Naive thymus-derived CD8-positive, alpha-beta T cell (primary cell): ENCODE results near the gene COL4A4. TPM values are rescaled to one million over a fixed set of nuclear protein-coding genes. Genes with fewer than 3 reads are reported as not detected.

Experiments
- ATAC-seq, 2 donors: fragments of 150-1000 bp; cut with Tn5 transposase in 1 of 2; sonication (Bioruptor Pico), chemical (Tn5 transposase) in 1 of 2; 1 replicate in 1 of 2; 2 replicates in 1 of 2; pipeline ENCODE4 v1.10.0; 2021; ENCODE audit warnings: mild to moderate bottlenecking in 2 of 2, moderate library complexity in 2 of 2
- POLR2A ChIA-PET: fragments of 350-600 bp; sonication (Branson Sonifier 250); formaldehyde crosslinking; loops from one replicate; lab custom pipeline; 2021; ENCODE audit warnings: antibody characterized with exemption; lab: Charles Lee
- DNase-seq, 10 donors: peaks; one replicate each; pipeline versions ENCODE4 v3.0.0 to v3.0.0-alpha.2; 2020 to 2022
- H3K27ac Mint-ChIP-seq, 10 donors: one replicate each; pipeline ENCODE4 v1.8.0; 2020 to 2022; ENCODE audit warnings: mild to moderate bottlenecking in 10 of 10, mixed read lengths in 10 of 10, moderate library complexity in 4 of 10, inconsistent platforms in 1 of 10
- H3K27me3 Mint-ChIP-seq, 5 donors: one replicate each; pipeline ENCODE4 v1.8.0; 2021 to 2022; ENCODE audit warnings: mixed read lengths in 5 of 5
- H3K36me3 Mint-ChIP-seq, 3 donors: one replicate each; pipeline ENCODE4 v1.8.0; 2020 to 2022; ENCODE audit warnings: mixed read lengths in 3 of 3, mild to moderate bottlenecking in 2 of 3, inconsistent platforms in 1 of 3
- H3K4me1 Mint-ChIP-seq, 4 donors: one replicate each; pipeline ENCODE4 v1.8.0; 2021 to 2022; ENCODE audit warnings: mixed read lengths in 4 of 4
- H3K4me3 Mint-ChIP-seq, 10 donors: one replicate each; pipeline ENCODE4 v1.8.0; 2020 to 2022; ENCODE audit warnings: mild to moderate bottlenecking in 10 of 10, mixed read lengths in 10 of 10, moderate library complexity in 6 of 10, inconsistent platforms in 1 of 10
- H3K9me3 Mint-ChIP-seq, 9 donors: one replicate each; pipeline ENCODE4 v1.8.0; 2020 to 2022; ENCODE audit warnings: mixed read lengths in 9 of 9, mild to moderate bottlenecking in 3 of 9, inconsistent platforms in 1 of 9, moderate library complexity in 1 of 9
- polyA plus RNA-seq, 3 donors: library from polyadenylated mRNA; unstranded; fragments of 300-500 nt; fragmentation: Illumina TruSeq; gene quantifications; one replicate each; pipeline ENCODE4 v1.2.3, GENCODE V29; 2021
- total RNA-seq, 8 experiments: library from RNA in 2 of 8; stranded (reverse) in 2 of 8; gene quantifications; one replicate each; pipeline ENCODE4 v1.2.3 and lab custom pipeline; 2021 to 2026

Gene COL4A4
- total and polyA plus RNA-seq, 5 experiments from 2014 or later, result 0.02 to 0.16 (median 0.05) TPM

DNA sequence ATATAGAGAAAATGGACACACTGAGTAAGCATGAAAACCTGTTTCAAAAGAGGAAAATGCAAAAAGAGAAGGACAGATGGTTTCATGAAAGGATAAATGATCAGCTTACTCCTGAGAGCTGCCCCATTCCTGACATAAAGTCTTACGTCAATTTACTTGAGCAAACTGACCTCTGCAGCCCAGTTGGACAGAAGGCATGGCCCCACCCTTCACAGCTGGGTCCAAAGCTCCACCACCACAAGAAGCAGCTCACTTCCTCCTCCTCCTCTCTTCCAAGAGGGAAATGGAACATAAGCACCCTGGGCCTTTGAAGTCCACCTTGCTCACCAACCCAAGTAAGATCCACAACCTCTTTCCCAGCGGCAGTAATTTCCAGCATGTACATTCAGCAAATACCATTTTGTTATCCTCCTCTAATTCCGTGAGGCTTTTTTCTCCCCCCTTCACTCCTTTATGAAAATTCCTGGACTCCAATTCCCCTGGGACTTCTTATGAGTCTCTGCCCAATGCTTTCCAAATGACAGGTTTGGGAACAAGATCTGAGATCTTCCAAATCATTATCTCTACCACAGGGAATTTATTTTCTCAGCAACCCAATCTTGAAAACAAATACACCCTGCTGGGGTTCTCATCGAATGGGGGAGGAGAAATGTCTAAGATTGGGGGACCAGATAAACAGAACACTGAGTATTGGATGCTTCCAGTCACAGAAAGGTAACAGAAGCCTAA is 10.1 kb downstream of the COL4A4 start:
- POLR2A ChIA-PET, result no interaction called here
- Mint-ChIP-seq H3K4me3 (no peak overlapping the region), H3K27me3 (peaks cover 13 to 63% (median 31%) of the 10 kb centered on the region in 5 donors), H3K4me1 (no peaks in the 10 kb centered on the region), H3K9me3 (peaks cover 0 to 15% (median 5%) of the 10 kb centered on the region in 9 donors), H3K27ac (no peak overlapping the region), H3K36me3 (peaks cover 0 to 1% (median 0%) of the 10 kb centered on the region in 3 donors)
- no peak for ATAC-seq
- DNase-seq, result no peak

GRCh38 chr2:227153307-227153706 is 10.7 kb downstream of the COL4A4 start:
- POLR2A ChIA-PET, result no interaction called here
- ATAC-seq (no peak), DNase-seq (no peak)
- H3K27me3 Mint-ChIP-seq, result peaks cover 13 to 60% (median 31%) of the 10 kb centered on the region in 5 donors
- H3K36me3 Mint-ChIP-seq, result no peaks in the 10 kb centered on the region
- peaks cover 0 to 13% (median 4%) of the 10 kb centered on the region in 9 donors for H3K9me3 Mint-ChIP-seq
- H3K4me3 Mint-ChIP-seq, result no peak overlapping the region
- no peaks in the 10 kb centered on the region for H3K4me1 Mint-ChIP-seq
- H3K27ac Mint-ChIP-seq, result peak overlapping the region in 1 of 10 donors; percentile 37

DNA sequence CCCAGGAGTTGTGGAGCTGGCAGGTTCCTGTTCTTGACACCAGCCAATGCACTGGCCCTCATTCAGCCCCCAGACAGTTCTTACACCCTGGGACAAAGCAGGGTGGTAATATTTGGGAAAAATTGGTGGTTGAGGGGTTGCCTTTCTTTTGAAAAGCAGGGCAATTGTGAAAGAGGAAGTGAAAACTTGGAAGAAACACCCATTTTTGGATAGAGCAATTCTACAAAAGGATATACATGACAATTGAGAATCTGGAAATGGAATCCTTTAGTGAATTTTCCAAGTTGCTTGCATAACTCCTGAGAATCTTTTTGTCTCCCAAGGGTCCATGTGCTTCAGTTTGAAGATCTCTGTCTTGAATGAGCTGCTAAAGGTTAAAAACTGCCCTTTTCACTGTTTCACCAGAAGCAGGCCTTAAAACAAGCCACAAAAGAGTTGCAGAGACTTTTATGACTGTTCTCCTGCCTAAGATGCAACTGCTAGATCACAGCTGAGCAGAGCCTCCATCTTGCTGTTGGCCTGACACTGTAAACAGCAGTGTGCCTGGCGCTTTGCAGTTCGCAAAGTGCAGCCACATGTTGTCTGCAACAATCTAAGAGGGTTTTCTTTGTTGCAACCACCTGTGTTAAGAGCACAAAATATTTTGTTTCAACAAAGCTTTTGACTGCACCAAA is 11.8 kb downstream of the COL4A4 start:
- Mint-ChIP-seq H3K4me1 (no peaks in the 10 kb centered on the region), H3K4me3 (no peak overlapping the region), H3K27me3 (peaks cover 16 to 58% (median 31%) of the 10 kb centered on the region in 5 donors), H3K36me3 (peaks cover 0 to 3% (median 0%) of the 10 kb centered on the region in 3 donors), H3K9me3 (peaks cover 0 to 14% (median 4%) of the 10 kb centered on the region in 9 donors), H3K27ac (no peak overlapping the region)
- ATAC-seq, result no peak
- no peak for DNase-seq
- POLR2A ChIA-PET, result no interaction called here

DNA sequence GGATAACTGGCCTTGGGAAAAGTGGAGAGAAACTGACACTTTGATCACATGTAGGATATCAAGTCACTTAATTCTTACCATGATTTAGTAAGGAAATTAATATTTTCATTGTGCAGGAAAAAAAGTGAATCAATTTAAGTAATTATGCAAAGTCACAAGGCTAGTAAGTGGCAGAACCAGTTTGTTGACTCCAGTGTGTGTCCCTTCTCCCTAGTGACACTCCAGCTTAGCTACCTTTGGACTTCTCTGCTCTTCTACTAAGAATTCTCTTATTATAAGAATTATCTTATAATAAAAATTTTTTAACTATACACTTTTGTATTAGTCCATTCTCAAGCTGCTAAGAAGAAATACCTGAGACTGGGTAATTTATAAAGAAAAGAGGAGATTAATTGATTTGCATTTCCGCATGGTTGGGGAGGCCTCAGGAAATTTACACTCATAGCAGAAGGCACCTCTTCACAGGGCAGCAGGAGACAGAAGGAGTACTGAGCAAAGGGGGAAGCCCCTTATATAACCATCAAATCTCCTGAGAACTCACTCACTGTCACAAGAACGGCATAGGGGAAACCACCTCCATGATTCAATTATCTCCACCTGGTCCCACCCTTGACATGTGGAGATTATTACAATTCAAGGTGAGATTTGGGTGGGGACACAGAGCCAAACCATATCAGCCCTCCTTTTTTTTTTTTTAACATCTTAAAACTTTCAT is 13.6 kb downstream of the COL4A4 start:
- POLR2A ChIA-PET, result no interaction called here
- peaks cover 15 to 50% (median 31%) of the 10 kb centered on the region in 5 donors for H3K27me3 Mint-ChIP-seq
- no peaks in the 10 kb centered on the region for H3K4me1 Mint-ChIP-seq
- H3K4me3 Mint-ChIP-seq, result no peak overlapping the region
- no peak for ATAC-seq
- H3K36me3 Mint-ChIP-seq, result peaks cover 0 to 3% (median 0%) of the 10 kb centered on the region in 3 donors
- peaks cover 0 to 17% (median 4%) of the 10 kb centered on the region in 9 donors for H3K9me3 Mint-ChIP-seq
- no peak overlapping the region for H3K27ac Mint-ChIP-seq
- no peak for DNase-seq

GRCh38 chr2:227148106-227148505 is 15.9 kb downstream of the COL4A4 start:
- DNase-seq (no peak), ATAC-seq (no peak)
- Mint-ChIP-seq H3K27me3 (peaks cover 9 to 28% (median 15%) of the 10 kb centered on the region in 5 donors), H3K27ac (no peak overlapping the region), H3K9me3 (peaks cover 0 to 14% (median 4%) of the 10 kb centered on the region in 9 donors), H3K4me1 (no peaks in the 10 kb centered on the region), H3K36me3 (peaks cover 0 to 3% (median 0%) of the 10 kb centered on the region in 3 donors), H3K4me3 (no peak overlapping the region)
- POLR2A ChIA-PET, result no interaction called here

DNA sequence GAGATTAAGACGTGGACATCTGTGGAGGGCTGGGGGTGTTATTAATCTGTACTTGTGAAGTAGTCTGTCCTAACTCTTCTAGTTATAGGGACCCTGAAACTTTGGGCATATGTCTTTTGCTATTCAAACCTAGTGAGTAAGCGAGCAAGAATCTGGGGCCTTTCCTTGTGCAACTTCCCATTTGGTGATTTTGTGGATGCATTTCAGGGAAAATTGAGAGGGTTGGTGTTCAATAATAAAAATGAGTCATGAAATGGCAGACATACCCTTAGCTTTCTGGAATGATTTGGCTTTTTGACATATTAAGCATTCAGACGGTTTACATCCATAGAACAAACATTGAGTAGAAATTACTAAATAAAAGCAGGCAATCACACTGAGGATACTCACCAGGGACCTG is 17.0 kb downstream of the COL4A4 start:
- ATAC-seq (no peak), DNase-seq (no peak)
- H3K27me3 Mint-ChIP-seq, result peaks cover 7 to 19% (median 14%) of the 10 kb centered on the region in 5 donors
- peaks cover 0 to 14% (median 4%) of the 10 kb centered on the region in 9 donors for H3K9me3 Mint-ChIP-seq
- H3K36me3 Mint-ChIP-seq, result peaks cover 0 to 3% (median 0%) of the 10 kb centered on the region in 3 donors
- POLR2A ChIA-PET, result no interaction called here
- no peak overlapping the region for H3K4me3 Mint-ChIP-seq
- no peak overlapping the region for H3K27ac Mint-ChIP-seq
- no peaks in the 10 kb centered on the region for H3K4me1 Mint-ChIP-seq

- Mint-ChIP-seq H3K4me1 (no peaks in the 10 kb centered on the region), H3K27me3 (peaks cover 7 to 19% (median 10%) of the 10 kb centered on the region in 5 donors), H3K36me3 (peaks cover 0 to 3% (median 0%) of the 10 kb centered on the region in 3 donors), H3K9me3 (peaks cover 0 to 14% (median 4%) of the 10 kb centered on the region in 9 donors), H3K4me3 (no peak overlapping the region), H3K27ac (peak overlapping the region in 1 of 10 donors; percentile 1)
- DNase-seq (no peak), ATAC-seq (no peak)
- POLR2A ChIA-PET, result no interaction called here
These were observed 17.5 kb downstream of the COL4A4 start for GRCh38 chr2:227146456-227146855.

DNA sequence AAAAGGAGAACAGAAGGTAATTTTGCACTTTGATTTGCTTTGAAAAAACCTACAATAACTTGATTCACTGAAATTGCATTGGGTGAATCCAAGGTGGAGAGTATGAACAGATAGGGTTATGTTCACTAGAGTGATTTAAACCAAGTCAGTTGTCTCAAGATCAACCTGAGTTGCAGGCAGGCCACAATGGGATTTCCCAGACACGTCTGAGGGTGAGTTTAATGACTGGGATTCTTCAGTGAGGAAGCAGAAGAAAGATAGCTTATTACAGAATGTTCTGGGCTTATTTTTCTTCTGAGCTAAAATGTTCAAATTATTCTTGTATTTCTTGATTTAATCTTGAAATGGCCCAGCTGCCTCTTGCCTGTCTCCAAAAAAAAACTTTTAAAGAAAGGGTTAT is 20.1 kb downstream of the COL4A4 start:
- peaks cover 0 to 3% (median 0%) of the 10 kb centered on the region in 3 donors for H3K36me3 Mint-ChIP-seq
- ATAC-seq, result no peak
- POLR2A ChIA-PET, result no interaction called here
- no peaks in the 10 kb centered on the region for H3K4me1 Mint-ChIP-seq
- H3K9me3 Mint-ChIP-seq, result peaks cover 0 to 12% (median 4%) of the 10 kb centered on the region in 9 donors
- H3K27me3 Mint-ChIP-seq, result peaks cover 7 to 15% (median 10%) of the 10 kb centered on the region in 5 donors
- no peak overlapping the region for H3K4me3 Mint-ChIP-seq
- DNase-seq, result no peak
- H3K27ac Mint-ChIP-seq, result no peak overlapping the region

DNA sequence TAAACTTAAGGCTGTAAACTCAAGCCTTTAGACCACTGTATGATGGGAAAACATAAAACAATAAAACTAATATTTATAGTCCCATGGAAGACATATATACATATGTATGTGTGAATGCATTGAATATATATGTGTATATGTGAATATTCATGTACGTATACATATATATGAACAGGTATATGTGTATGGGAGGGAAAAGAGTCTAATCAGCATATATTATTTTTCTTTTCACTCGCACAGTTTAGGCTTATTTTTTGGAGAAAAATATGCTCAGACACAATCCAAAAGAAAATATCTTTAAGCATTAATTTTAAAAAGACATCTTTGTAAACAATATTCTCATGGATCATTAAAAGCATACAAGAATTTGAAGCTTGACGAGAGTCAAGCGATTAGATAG is 22.7 kb downstream of the COL4A4 start:
- H3K27ac Mint-ChIP-seq, result no peak overlapping the region
- H3K27me3 Mint-ChIP-seq, result peaks cover 2 to 17% (median 13%) of the 10 kb centered on the region in 5 donors
- POLR2A ChIA-PET, result no interaction called here
- ATAC-seq, result no peak
- no peak overlapping the region for H3K4me3 Mint-ChIP-seq
- H3K9me3 Mint-ChIP-seq, result no peaks in the 10 kb centered on the region
- no peak for DNase-seq
- no peaks in the 10 kb centered on the region for H3K4me1 Mint-ChIP-seq
- H3K36me3 Mint-ChIP-seq, result no peaks in the 10 kb centered on the region

DNA sequence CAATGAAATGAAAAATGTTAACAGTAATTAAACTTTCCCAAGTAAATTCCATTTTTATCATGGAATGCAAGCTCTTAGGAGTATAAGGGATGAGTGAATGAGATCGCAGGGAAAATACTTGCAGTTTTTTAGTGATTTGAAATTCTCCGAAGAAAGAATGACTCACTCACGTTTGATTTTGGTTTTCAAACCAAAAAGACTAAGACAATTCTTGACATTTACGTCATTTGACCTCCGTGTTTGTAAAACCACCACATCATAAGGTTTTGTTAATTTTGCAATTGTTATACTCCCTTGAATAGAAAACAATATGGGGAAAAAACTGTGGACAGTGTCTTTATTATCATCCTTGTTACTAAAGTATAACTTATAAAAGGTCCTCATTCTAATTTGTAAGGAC is 29.4 kb downstream of the COL4A4 start:
- Mint-ChIP-seq H3K4me1 (no peaks in the 10 kb centered on the region), H3K36me3 (no peaks in the 10 kb centered on the region), H3K27ac (no peak overlapping the region), H3K9me3 (no peaks in the 10 kb centered on the region), H3K4me3 (no peak overlapping the region), H3K27me3 (peaks cover 0 to 19% (median 15%) of the 10 kb centered on the region in 5 donors)
- DNase-seq (no peak), ATAC-seq (no peak)
- POLR2A ChIA-PET, result no interaction called here

DNA sequence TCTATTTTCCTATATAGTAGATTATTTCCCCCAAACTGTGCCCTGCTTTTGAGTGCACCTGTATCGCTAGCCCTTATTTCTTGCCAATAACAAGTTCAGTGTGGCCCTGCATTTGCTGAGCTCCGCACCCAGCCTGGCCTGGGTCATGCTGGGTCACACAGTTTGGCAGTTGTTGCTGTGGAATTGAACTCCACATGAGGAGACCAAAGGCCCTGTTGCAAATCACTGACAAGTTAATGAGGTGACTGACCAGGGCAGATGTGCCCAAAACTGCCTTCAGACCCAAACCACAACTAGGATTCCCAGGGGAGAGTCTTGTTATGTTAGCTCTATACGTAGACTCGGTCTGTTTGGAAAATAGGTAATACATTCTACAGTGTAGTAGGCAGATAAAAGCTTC is 31.0 kb downstream of the COL4A4 start:
- no peak for ATAC-seq
- no peak overlapping the region for H3K4me3 Mint-ChIP-seq
- no peak overlapping the region for H3K27ac Mint-ChIP-seq
- no peaks in the 10 kb centered on the region for H3K4me1 Mint-ChIP-seq
- peaks cover 9 to 33% (median 20%) of the 10 kb centered on the region in 5 donors for H3K27me3 Mint-ChIP-seq
- H3K9me3 Mint-ChIP-seq, result no peaks in the 10 kb centered on the region
- H3K36me3 Mint-ChIP-seq, result no peaks in the 10 kb centered on the region
- no peak for DNase-seq
- POLR2A ChIA-PET, result no interaction called here

- DNase-seq, result no peak
- Mint-ChIP-seq H3K9me3 (no peaks in the 10 kb centered on the region), H3K36me3 (no peaks in the 10 kb centered on the region), H3K4me3 (no peak overlapping the region), H3K4me1 (no peaks in the 10 kb centered on the region), H3K27ac (no peak overlapping the region), H3K27me3 (peaks cover 8 to 19% (median 12%) of the 10 kb centered on the region in 5 donors)
- no peak for ATAC-seq
- POLR2A ChIA-PET, result no interaction called here
These were observed 33.4 kb downstream of the COL4A4 start for GRCh38 chr2:227130636-227131035.

- H3K4me3 Mint-ChIP-seq, result no peak overlapping the region
- no peaks in the 10 kb centered on the region for H3K9me3 Mint-ChIP-seq
- POLR2A ChIA-PET, result no interaction called here
- H3K27me3 Mint-ChIP-seq, result peaks cover 7 to 23% (median 19%) of the 10 kb centered on the region in 5 donors
- H3K36me3 Mint-ChIP-seq, result no peaks in the 10 kb centered on the region
- H3K27ac Mint-ChIP-seq, result no peak overlapping the region
- H3K4me1 Mint-ChIP-seq, result peaks cover 0 to 3% (median 0%) of the 10 kb centered on the region in 4 donors
- DNase-seq (no peak), ATAC-seq (no peak)
These were observed 36.8 kb downstream of the COL4A4 start for GRCh38 chr2:227127201-227127600.
